GM10266 (cell line): ENCODE data around the gene MAPRE3.
"Not testable (repeated sequence)": the region's sequence is repeated elsewhere in the genome, so short reads cannot be mapped to it uniquely, and the experiment has no call there.

ENCODE experiments used
- DNase-seq: peaks from one replicate; pipeline ENCODE4 v3.0.0; 2012; ENCODE audit errors: extremely low spot score
- TF ChIP-seq, protein P1 (sequence below): IDR thresholded peaks from 2 replicates; pipeline ENCODE4 v1.5.1; 2012; ENCODE audit warnings: mild to moderate bottlenecking, low read depth; ENCODE audit not compliant: control insufficient read depth, insufficient read depth; ENCODE audit errors: missing control alignments

The MAPRE3 gene

DNA sequence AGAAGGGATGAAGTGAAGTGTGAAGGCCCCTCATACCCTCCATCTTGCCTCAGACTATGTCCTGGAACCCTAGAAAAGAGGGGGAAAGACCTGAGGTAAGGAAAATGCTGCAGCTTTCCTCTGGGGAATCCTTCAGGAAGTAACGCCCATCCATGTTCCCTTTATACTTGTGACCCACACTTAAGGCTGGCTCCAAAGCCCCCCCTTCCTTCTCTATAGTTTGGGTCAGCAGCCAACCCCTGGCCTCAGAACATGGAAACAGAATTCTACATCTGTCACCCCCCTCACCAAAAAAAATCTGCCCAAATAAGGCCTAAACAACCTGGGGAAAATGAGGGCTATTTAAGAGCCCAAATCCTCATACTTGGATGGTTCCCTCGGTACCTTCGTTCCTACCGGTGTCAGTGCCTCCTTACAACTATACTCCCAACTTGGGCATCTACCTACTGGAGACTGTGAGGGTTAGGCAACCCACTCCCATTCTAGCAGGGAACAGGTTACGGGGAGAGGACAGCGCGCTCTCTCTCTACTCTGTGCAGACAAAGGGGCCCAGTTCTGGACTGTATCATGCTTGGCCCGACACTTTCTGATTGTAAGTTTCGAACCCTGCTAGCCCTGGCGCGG is 100.3 kb downstream of the MAPRE3 start:
- no peak for DNase-seq

DNA sequence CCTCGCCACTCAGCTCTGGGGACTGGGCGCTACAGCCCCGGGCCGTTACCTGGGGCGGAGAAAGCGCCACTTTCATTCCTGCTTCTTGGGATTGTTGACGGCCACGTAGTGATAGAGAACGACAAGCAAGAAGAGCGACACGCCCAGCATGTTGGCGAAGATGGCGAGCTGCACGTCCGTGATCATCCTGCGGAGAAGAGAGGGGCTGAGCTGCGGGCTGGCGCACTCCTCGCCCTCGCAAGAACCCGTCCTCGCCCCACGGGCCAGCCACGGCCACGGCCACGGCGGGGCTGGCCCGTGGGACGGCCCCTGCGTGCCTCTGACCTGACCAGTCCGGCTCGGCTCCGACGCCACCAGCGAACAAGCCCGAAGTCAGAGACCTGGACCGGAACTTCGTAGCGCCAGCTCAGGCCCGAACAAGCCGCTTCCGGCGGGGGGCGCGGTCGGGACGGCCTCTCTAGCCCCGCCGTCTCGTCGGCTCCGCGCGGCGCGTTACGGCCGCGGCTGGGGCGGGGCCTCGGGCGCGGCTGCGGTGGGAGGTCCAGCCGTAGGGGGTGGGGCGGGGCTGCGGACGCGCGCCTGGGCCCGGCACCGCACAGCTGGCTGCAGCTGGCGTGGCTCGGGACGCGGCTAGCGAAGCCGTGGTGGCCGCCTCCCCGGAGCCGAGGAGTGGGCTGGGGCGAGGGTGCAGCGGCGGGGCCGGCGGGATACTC is 101.0 kb downstream of the MAPRE3 start, which contains the start of gene OST4:
Gene OST4 (minus strand): TSS at position 378 of the 713 bp plus-strand sequence.
- DNase-seq, result peak; percentile 98
- TF ChIP-seq, protein P1, sequence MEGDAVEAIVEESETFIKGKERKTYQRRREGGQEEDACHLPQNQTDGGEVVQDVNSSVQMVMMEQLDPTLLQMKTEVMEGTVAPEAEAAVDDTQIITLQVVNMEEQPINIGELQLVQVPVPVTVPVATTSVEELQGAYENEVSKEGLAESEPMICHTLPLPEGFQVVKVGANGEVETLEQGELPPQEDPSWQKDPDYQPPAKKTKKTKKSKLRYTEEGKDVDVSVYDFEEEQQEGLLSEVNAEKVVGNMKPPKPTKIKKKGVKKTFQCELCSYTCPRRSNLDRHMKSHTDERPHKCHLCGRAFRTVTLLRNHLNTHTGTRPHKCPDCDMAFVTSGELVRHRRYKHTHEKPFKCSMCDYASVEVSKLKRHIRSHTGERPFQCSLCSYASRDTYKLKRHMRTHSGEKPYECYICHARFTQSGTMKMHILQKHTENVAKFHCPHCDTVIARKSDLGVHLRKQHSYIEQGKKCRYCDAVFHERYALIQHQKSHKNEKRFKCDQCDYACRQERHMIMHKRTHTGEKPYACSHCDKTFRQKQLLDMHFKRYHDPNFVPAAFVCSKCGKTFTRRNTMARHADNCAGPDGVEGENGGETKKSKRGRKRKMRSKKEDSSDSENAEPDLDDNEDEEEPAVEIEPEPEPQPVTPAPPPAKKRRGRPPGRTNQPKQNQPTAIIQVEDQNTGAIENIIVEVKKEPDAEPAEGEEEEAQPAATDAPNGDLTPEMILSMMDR, result peak; percentile 16

More for the DNA sequence above, 100.3 kb downstream of the MAPRE3 start:
- TF ChIP-seq, protein P1, result no peak

DNA sequence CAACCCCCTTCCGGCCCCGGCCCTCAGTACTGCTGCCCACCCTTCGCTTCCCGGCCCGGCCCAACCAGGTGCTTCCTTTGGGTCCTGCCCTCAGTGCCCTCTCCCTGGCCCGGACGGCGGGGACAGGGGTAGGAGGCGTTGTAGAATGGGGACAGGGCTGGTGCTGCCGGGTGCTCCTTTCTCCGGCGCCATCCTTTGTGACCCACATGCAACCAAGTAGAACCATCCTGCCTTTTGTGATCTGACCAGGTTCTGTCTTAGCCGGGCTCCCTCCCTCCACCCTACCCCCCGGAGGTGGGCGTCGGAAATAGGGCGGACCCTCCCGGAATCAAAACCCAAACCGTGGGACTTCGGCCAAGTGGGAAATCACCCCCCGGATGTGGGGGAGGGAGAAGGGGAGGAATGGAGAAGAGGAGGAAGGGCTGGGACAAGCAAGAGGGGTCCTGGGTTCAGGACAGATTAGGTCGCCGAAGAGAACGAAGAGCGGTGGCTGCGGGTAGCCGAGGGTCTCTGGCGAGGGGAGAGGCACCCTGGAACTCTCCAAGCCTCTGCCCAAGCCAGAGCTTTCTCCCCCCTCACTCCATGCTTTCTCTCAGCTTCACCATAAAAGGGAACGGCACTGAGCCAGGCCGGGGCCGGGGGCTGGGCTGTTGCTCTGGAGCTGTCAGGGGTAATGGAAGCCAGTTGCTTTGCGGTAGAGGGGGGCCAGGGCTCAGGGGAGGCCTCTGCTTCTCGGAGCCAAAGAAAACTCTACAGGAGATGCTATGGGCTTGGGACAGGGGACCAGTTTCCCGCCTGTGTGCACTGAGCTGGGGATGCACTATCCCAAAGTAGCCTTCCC is 101.8 kb downstream of the MAPRE3 start:
- DNase-seq, result peak; percentile 62
- TF ChIP-seq, protein P1, result no peak

DNA sequence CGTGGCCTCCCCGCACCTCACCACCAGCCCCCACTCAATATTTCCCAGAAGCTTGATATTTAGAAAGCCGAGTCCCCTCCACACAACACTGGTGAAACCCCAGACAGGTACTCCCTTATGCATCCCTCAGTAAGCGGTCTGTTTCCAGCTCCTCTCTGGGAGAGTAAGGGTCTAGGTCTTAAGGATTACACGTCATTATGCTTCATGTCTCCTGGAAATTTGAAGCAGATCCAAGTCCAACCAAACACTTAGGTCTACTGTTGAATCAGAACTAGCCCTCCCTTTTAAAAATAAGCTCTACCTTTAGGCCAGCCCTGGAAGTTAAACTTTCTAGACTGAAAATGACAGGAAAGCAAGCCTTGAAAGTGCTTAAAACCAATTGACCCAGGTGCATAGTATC is 102.5 kb downstream of the MAPRE3 start:
- DNase-seq, result no peak
- TF ChIP-seq, protein P1, result no peak

DNA sequence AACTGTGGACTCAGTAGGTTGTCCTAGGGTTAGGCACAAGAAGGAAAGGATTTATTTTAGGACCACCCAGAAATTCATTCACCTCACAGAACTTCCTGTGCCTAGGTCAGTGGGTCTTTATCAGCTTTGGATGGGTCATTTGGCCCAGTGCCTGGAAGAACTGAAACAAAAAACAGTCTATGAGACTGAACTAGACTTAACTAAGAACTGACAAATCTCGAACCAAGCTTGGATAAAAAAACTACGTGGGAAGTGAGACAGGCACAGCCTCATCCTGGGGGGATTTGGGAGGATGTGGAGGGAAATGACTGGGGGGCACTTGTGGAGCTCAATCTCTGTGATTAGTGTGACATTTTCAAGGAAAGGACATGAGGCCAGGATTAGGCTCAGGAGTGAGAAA is 103.3 kb downstream of the MAPRE3 start:
- DNase-seq, result no peak
- TF ChIP-seq, protein P1, result no peak

DNA sequence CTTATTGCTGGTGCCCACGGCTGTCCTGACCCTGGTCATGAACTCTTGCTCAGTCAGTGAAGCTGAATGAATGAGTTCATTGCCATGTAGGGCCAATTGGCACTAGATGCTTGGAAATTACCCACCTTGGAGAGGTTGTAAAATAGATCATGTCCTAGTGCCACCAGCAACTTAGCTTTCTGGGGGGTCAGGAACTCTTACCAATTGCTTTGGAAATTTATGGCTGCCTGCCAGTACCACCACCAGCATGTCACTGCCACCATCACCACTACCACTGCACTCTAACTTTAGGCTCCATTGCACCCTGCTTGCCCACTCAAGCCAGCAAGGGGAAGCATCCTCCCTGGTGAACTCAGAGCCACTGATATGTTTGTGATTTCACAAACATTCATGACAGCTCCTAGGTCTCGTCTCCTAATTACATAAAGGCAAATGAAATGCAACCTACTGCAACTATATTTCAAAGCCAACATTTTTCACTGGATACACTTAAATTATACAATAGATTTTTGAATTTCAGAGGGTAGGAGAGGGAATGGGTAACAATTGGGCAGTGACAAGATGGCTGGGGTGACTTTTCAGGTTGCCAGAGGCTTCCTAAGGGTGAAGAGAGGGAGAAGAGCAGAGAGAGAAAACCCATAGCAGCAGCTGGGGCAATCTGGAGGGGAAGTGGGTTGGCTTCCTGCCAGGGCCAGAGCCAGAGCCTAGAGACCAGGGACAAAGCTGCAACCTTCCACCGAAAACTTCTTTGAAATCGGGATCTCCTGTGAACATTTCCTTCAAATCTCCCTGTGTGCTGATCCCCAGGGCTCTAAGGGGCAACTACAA is 104.5 kb downstream of the MAPRE3 start:
- TF ChIP-seq, protein P1, result no peak

DNA sequence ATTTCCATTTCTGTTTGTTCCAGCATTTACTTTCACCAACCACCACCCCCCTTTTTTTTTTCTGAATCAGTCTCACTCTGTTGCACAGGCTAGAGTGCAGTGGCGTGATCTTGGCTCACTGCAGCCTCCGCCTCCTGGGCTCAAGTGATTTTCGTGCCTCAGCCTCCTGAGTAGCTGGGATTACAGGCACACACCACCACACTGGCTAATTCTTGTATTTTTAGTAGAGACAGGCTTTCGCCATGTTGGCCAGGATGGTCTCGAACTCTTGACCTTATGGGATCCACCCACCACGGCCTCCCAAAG is 105.1 kb downstream of the MAPRE3 start:
- not testable (repeated sequence) for DNase-seq

More for the DNA sequence above, 104.5 kb downstream of the MAPRE3 start:
- peak; percentile 42 for DNase-seq
